GM12892 (cell line): Measurements from ENCODE around the gene ALG6.

Source experiments
- POLR2A ChIP-seq: IDR thresholded peaks from 2 replicates; pipeline ENCODE4 v1.6.1; 2011; ENCODE audit warnings: low read depth, low read length, control low read depth
- POLR2AphosphoS5 ChIP-seq: IDR thresholded peaks from 2 replicates; pipeline ENCODE4 v1.6.1; 2011; ENCODE audit warnings: low read depth, low read length, control low read depth
- TAF1 ChIP-seq: IDR thresholded peaks from 2 replicates; pipeline ENCODE4 v1.6.1; 2011; ENCODE audit warnings: low read depth, mild to moderate bottlenecking, control low read depth, low read length, borderline replicate concordance

- no peak for TF ChIP-seq POLR2A
- TF ChIP-seq POLR2AphosphoS5: no peak
- no peak for TF ChIP-seq TAF1
Observed at GRCh38 chr1:63317817-63318152, 49.6 kb upstream of the ALG6 start.
